ENCODE measurements around the gene PRR5.

PRR5 gene

GRCh38 chr22:44661070-44661469 is 40.9 kb upstream of the PRR5 start:
- Histone ChIP-seq H3K27me3 (ENCODE audit: insufficient read depth, poor library complexity, severe bottlenecking) (no peaks in the 10 kb centered on the region), H3K4me1 (ENCODE audit: insufficient read depth, poor library complexity, severe bottlenecking) (no peaks in the 10 kb centered on the region), H3K4me3 (ENCODE audit: severe bottlenecking) (no peak overlapping the region), H3K27ac (ENCODE audit: poor library complexity, severe bottlenecking) (no peak overlapping the region), H3K9me3 (ENCODE audit: severe bottlenecking) (no peaks in the 10 kb centered on the region), H3K36me3 (ENCODE audit: low read depth) (no peaks in the 10 kb centered on the region)
- DNase-seq (ENCODE audit: low spot score) = no peak
- no peak for TF ChIP-seq CTCF (IDR thresholded peaks at IDR 0.05; ENCODE audit: poor library complexity, severe bottlenecking)
- ATAC-seq (ENCODE audit: low read depth) = no peak

GRCh38 chr22:44661659-44662569 is 40.1 kb upstream of the PRR5 start:
- Histone ChIP-seq H3K27ac (ENCODE audit: poor library complexity, severe bottlenecking) (no peak overlapping the region), H3K36me3 (ENCODE audit: low read depth) (no peaks in the 10 kb centered on the region), H3K9me3 (ENCODE audit: severe bottlenecking) (no peaks in the 10 kb centered on the region), H3K4me3 (ENCODE audit: severe bottlenecking) (no peak overlapping the region), H3K27me3 (ENCODE audit: insufficient read depth, poor library complexity, severe bottlenecking) (peaks cover 3% of the 10 kb centered on the region), H3K4me1 (ENCODE audit: insufficient read depth, poor library complexity, severe bottlenecking) (no peaks in the 10 kb centered on the region)
- ATAC-seq (ENCODE audit: low read depth) = no peak; the same call in 2 of the 3 replicates
- TF ChIP-seq CTCF (IDR thresholded peaks at IDR 0.05; ENCODE audit: poor library complexity, severe bottlenecking) = no peak
- no peak for DNase-seq (ENCODE audit: low spot score)

- Histone ChIP-seq H3K4me1 (ENCODE audit: insufficient read depth, poor library complexity, severe bottlenecking) (no peaks in the 10 kb centered on the region), H3K36me3 (ENCODE audit: low read depth) (no peaks in the 10 kb centered on the region), H3K27ac (ENCODE audit: poor library complexity, severe bottlenecking) (no peak overlapping the region), H3K27me3 (ENCODE audit: insufficient read depth, poor library complexity, severe bottlenecking) (peaks cover 9% of the 10 kb centered on the region), H3K9me3 (ENCODE audit: severe bottlenecking) (no peaks in the 10 kb centered on the region), H3K4me3 (ENCODE audit: severe bottlenecking) (no peak overlapping the region)
- ATAC-seq (ENCODE audit: low read depth) (no peak), DNase-seq (ENCODE audit: low spot score) (no peak)
- TF ChIP-seq CTCF (IDR thresholded peaks at IDR 0.05; ENCODE audit: poor library complexity, severe bottlenecking) = no peak
Observed at GRCh38 chr22:44663256-44663999, 38.6 kb upstream of the PRR5 start.

- no peak for TF ChIP-seq CTCF (IDR thresholded peaks at IDR 0.05; ENCODE audit: poor library complexity, severe bottlenecking)
- peaks cover 10% of the 10 kb centered on the region for H3K27me3 ChIP-seq (ENCODE audit: insufficient read depth, poor library complexity, severe bottlenecking)
- DNase-seq (ENCODE audit: low spot score) (no peak), ATAC-seq (ENCODE audit: low read depth) (no peak)
- H3K4me1 ChIP-seq (ENCODE audit: insufficient read depth, poor library complexity, severe bottlenecking) = no peaks in the 10 kb centered on the region
- H3K4me3 ChIP-seq (ENCODE audit: severe bottlenecking) = no peak overlapping the region
- no peaks in the 10 kb centered on the region for H3K36me3 ChIP-seq (ENCODE audit: low read depth)
- no peaks in the 10 kb centered on the region for H3K9me3 ChIP-seq (ENCODE audit: severe bottlenecking)
- no peak overlapping the region for H3K27ac ChIP-seq (ENCODE audit: poor library complexity, severe bottlenecking)
Observed at GRCh38 chr22:44664149-44664548, 37.9 kb upstream of the PRR5 start.

All from RWPE2 (cell line).